ENCODE data around the gene HRAS. TPM values are rescaled to one million over a fixed set of nuclear protein-coding genes. Genes with fewer than 3 reads are reported as not detected.

The HRAS gene
- total and polyA plus RNA-seq, 2 of the 13 experiments (the other 11 are each of a cell fraction or from before 2014, with no cell fraction given): 32.9 to 50.0 TPM

DNA sequence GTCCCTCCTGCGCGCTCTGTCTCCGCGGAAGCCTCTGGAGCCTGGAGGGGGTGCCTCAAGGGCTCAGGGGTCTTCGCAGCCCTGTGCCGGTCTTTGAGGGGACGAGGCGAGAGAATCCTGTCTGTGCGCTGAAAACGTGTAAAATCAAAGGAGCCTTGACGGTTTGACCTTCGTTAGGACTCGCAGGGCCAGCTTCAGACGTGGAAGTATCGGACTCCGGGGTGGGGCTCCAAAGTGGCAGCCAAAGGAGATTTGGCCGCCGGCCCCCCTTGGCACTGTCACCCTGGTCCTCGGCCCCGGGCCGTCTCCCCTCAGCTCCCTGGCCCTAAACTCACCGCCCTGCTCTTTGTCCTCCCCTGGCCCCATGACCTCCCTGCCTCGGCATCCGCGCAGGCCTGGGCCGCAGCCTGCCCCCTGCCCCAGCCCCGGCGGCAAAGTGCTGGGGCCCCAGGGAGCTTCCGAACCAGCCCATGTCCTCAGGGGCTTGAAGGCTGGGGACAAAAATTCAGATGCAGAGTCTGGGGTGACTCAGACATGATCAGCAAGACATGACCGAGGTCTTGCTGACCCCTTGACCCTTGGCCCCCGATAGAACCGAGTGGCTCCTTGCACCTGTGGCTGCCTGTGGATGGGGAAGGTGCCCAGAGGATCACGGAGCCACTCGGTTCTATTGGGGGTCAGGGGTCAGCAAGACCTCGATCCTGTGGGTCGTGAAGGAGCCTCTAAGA lies 33.9 kb upstream of the HRAS start (continued):
- TF ChIP-seq RBAK (CRISPR knock-in tag; IDR thresholded peaks at IDR 0.05): no peak
- peak in 1 of 2 experiments; percentile 39; a peak in 2 of 4 replicates for TF ChIP-seq HMGXB4 (CRISPR knock-in tag; IDR thresholded peaks at IDR 0.05; ENCODE audit: borderline replicate concordance in 1 of 2, low read depth in 1 of 2)
- peak; percentile 49; the same call in 1 of the 2 replicates for TF ChIP-seq PPARG (CRISPR knock-in tag; conservative IDR thresholded peaks at IDR 0.05)
- peak; percentile 32; the same call in 1 of the 2 replicates for TF ChIP-seq ZNF891 (CRISPR knock-in tag; IDR thresholded peaks at IDR 0.05)
- peak; percentile 67 for TF ChIP-seq HDAC1 (CRISPR knock-in tag; IDR thresholded peaks at IDR 0.05)
- TF ChIP-seq ZNF83 (CRISPR knock-in tag; IDR thresholded peaks at IDR 0.05; ENCODE audit: borderline replicate concordance): no peak
- TF ChIP-seq ZNF660 (CRISPR knock-in tag; IDR thresholded peaks at IDR 0.05; ENCODE audit: borderline replicate concordance, low read depth): no peak
- no peak for TF ChIP-seq GATA4 (IDR thresholded peaks at IDR 0.05; ENCODE audit: borderline replicate concordance, low read depth)
- TF ChIP-seq ZNF605 (CRISPR knock-in tag; IDR thresholded peaks at IDR 0.05): peak; percentile 81; the same call in 1 of the 2 replicates
- no peak for TF ChIP-seq ZNF292 (CRISPR knock-in tag; IDR thresholded peaks at IDR 0.05; ENCODE audit: borderline replicate concordance, low read depth)
- TF ChIP-seq YEATS4 (CRISPR knock-in tag; IDR thresholded peaks at IDR 0.05; ENCODE audit: borderline replicate concordance): no peak
- TF ChIP-seq RXRB (CRISPR knock-in tag; IDR thresholded peaks at IDR 0.05; ENCODE audit: borderline replicate concordance): peak; percentile 62; the same call in 1 of the 2 replicates
- TF ChIP-seq, protein P1, sequence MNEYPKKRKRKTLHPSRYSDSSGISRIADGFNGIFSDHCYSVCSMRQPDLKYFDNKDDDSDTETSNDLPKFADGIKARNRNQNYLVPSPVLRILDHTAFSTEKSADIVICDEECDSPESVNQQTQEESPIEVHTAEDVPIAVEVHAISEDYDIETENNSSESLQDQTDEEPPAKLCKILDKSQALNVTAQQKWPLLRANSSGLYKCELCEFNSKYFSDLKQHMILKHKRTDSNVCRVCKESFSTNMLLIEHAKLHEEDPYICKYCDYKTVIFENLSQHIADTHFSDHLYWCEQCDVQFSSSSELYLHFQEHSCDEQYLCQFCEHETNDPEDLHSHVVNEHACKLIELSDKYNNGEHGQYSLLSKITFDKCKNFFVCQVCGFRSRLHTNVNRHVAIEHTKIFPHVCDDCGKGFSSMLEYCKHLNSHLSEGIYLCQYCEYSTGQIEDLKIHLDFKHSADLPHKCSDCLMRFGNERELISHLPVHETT (CRISPR knock-in tag; conservative IDR thresholded peaks at IDR 0.05): no peak
- peak; percentile 68; the same call in 1 of the 2 replicates for TF ChIP-seq ZBTB7B (CRISPR knock-in tag; IDR thresholded peaks at IDR 0.05)
- no peak for TF ChIP-seq CHD4 (IDR thresholded peaks at IDR 0.05; ENCODE audit: borderline replicate concordance, low read length)
- TF ChIP-seq FIP1L1 (IDR thresholded peaks at IDR 0.05; ENCODE audit: borderline replicate concordance, insufficient read depth, low read depth, low read length): no peak
- TF ChIP-seq, protein P2, sequence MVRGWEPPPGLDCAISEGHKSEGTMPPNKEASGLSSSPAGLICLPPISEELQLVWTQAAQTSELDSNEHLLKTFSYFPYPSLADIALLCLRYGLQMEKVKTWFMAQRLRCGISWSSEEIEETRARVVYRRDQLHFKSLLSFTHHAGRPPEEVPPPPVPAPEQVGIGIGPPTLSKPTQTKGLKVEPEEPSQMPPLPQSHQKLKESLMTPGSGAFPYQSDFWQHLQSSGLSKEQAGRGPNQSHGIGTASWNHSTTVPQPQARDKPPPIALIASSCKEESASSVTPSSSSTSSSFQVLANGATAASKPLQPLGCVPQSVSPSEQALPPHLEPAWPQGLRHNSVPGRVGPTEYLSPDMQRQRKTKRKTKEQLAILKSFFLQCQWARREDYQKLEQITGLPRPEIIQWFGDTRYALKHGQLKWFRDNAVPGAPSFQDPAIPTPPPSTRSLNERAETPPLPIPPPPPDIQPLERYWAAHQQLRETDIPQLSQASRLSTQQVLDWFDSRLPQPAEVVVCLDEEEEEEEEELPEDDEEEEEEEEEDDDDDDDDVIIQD (CRISPR knock-in tag; IDR thresholded peaks at IDR 0.05; ENCODE audit: low read depth): 0 out of 2 replicates have a peak, but pooled peaks have one; percentile 22
- TF ChIP-seq NONO (IDR thresholded peaks at IDR 0.05): no peak
- 0 out of 2 replicates have a peak, but pooled peaks have one; percentile 46 for TF ChIP-seq NONO (CRISPR knock-in tag; conservative IDR thresholded peaks at IDR 0.05)
- TF ChIP-seq ZGPAT (CRISPR knock-in tag; IDR thresholded peaks at IDR 0.05): peak; percentile 36; the same call in 1 of the 2 replicates
- no peak for TF ChIP-seq ZFP41 (CRISPR knock-in tag; IDR thresholded peaks at IDR 0.05; ENCODE audit: borderline replicate concordance)
- peak; percentile 79 for TF ChIP-seq AGO2 (optimal IDR thresholded peaks at IDR 0.05; ENCODE audit: low read depth, low read length)
- TF ChIP-seq ZNF224 (CRISPR knock-in tag; IDR thresholded peaks at IDR 0.05): peak; percentile 21; the same call in 1 of the 2 replicates
- TF ChIP-seq ZNF274 (CRISPR knock-in tag; IDR thresholded peaks at IDR 0.05): peak; percentile 41; the same call in 1 of the 2 replicates
